Mesendoderm (in vitro differentiated cells): Measurements from ENCODE around the gene TRPM3.

Experiments used
- DNase-seq: peaks from one replicate; pipeline ENCODE4 v3.0.0; 2013
- H2AK5ac ChIP-seq: 2 replicates; pipeline ENCODE4 v1.6.1; 2013; ENCODE audit warnings: low read length, inconsistent platforms
- H2BK120ac ChIP-seq: 2 replicates; pipeline ENCODE4 v1.6.1; 2013; ENCODE audit warnings: low read depth, mild to moderate bottlenecking, low read length, moderate library complexity, mixed read lengths
- H2BK15ac ChIP-seq: replicated peaks from 2 replicates; pipeline ENCODE4 v1.6.1; 2013; ENCODE audit warnings: low read depth, mild to moderate bottlenecking, moderate library complexity
- H2BK5ac ChIP-seq: 2 replicates; pipeline ENCODE4 v1.6.1; 2013; ENCODE audit warnings: low read length, inconsistent platforms
- H3K18ac ChIP-seq: 2 replicates; pipeline ENCODE4 v1.6.1; 2013; ENCODE audit warnings: mild to moderate bottlenecking, low read length, mixed read lengths
- H3K23ac ChIP-seq: one replicate; pipeline ENCODE4 v1.6.1; 2013; ENCODE audit warnings: low read length
- H3K27ac ChIP-seq: 2 replicates; pipeline ENCODE4 v1.5.1; 2013; ENCODE audit warnings: low read depth, mild to moderate bottlenecking, inconsistent platforms, low read length, moderate library complexity
- H3K27me3 ChIP-seq: 2 replicates; pipeline ENCODE4 v1.6.1; 2013; ENCODE audit warnings: low read length, control low read depth, mild to moderate bottlenecking, inconsistent platforms; ENCODE audit not compliant: insufficient read depth, poor library complexity
- H3K36me3 ChIP-seq: 2 replicates; pipeline ENCODE4 v1.6.1; 2013; ENCODE audit warnings: low read length, inconsistent platforms; ENCODE audit not compliant: control insufficient read depth, insufficient read depth
- H3K4ac ChIP-seq: one replicate; pipeline ENCODE4 v1.6.1; 2013; ENCODE audit warnings: low read depth, mild to moderate bottlenecking, low read length, moderate library complexity
- H3K4me1 ChIP-seq: 2 replicates; pipeline ENCODE4 v1.6.1; 2013; ENCODE audit warnings: low read depth, low read length, inconsistent platforms; ENCODE audit not compliant: control insufficient read depth
- H3K4me2 ChIP-seq: 2 replicates; pipeline ENCODE4 v1.6.1; 2013; ENCODE audit warnings: low read length
- H3K4me3 ChIP-seq: 2 replicates; pipeline ENCODE4 v1.5.1; 2013; ENCODE audit warnings: mild to moderate bottlenecking, low read length
- H3K56ac ChIP-seq: one replicate; pipeline ENCODE4 v1.6.1; 2013; ENCODE audit warnings: low read length
- H3K79me1 ChIP-seq: 2 replicates; pipeline ENCODE4 v1.6.1; 2013; ENCODE audit warnings: low read length, inconsistent platforms
- H3K79me2 ChIP-seq: 2 replicates; pipeline ENCODE4 v1.6.1; 2013; ENCODE audit warnings: mild to moderate bottlenecking, low read length; ENCODE audit not compliant: control insufficient read depth, insufficient read depth
- H3K9ac ChIP-seq: 2 replicates; pipeline ENCODE4 v1.6.1; 2013; ENCODE audit warnings: low read length, inconsistent platforms
- H4K5ac ChIP-seq: one replicate; pipeline ENCODE4 v1.6.1; 2013; ENCODE audit warnings: low read length
- H4K8ac ChIP-seq: one replicate; pipeline ENCODE4 v1.6.1; 2013; ENCODE audit warnings: low read depth, mild to moderate bottlenecking, control low read depth, low read length, moderate library complexity
- WGBS: extraction: QIAGEN DNeasy Blood & Tissue Kit; methylation state at CpG from one replicate; pipeline ENCODE4 v1.1.7; 2013; ENCODE audit warnings: low lambda C conversion rate, missing lambda C conversion rate; ENCODE audit not compliant: insufficient coverage; ENCODE audit errors: extremely low coverage; 5-methylcytosine and 5-hydroxymethylcytosine counted together

TRPM3 gene

DNA sequence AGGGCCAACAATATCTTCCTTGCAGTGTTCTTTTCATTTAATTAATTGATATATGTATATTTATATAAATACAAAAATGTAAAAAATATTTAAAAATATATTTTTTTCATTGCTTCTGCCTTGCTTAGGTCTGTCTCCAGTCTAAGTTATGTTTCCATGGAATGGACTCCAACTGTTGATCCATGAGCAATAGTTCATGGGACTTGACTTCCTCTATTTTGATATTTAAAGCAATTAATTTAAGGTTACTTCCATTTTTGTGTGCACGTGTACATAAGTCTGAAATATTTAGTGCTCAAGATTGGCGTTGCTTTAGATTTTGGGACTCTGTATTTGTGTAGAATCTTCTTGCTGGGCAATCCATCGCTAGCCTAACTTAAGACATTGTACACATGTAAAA is 551.6 kb downstream of the TRPM3 start:
- no peaks in the 10 kb centered on the region for H3K36me3 ChIP-seq
- H3K4me2 ChIP-seq: no peak overlapping the region
- no peak overlapping the region for H3K4ac ChIP-seq
- no peak overlapping the region for H3K56ac ChIP-seq
- H3K4me3 ChIP-seq: no peak overlapping the region
- no peak overlapping the region for H2BK15ac ChIP-seq
- no peak overlapping the region for H3K9ac ChIP-seq
- no peak overlapping the region for H2BK5ac ChIP-seq
- no peaks in the 10 kb centered on the region for H3K79me1 ChIP-seq
- H3K18ac ChIP-seq: no peak overlapping the region
- no peak for DNase-seq
- no peak overlapping the region for H4K5ac ChIP-seq
- H2AK5ac ChIP-seq: no peak overlapping the region
- no peak overlapping the region for H4K8ac ChIP-seq
- no peaks in the 10 kb centered on the region for H3K79me2 ChIP-seq
- H3K27ac ChIP-seq: no peak overlapping the region
- no peak overlapping the region for H3K23ac ChIP-seq
- no peaks in the 10 kb centered on the region for H3K27me3 ChIP-seq
- WGBS: no CpG with 5 or more reads among the region's 3 CpGs
- no peaks in the 10 kb centered on the region for H3K4me1 ChIP-seq
- H2BK120ac ChIP-seq: no peak overlapping the region

DNA sequence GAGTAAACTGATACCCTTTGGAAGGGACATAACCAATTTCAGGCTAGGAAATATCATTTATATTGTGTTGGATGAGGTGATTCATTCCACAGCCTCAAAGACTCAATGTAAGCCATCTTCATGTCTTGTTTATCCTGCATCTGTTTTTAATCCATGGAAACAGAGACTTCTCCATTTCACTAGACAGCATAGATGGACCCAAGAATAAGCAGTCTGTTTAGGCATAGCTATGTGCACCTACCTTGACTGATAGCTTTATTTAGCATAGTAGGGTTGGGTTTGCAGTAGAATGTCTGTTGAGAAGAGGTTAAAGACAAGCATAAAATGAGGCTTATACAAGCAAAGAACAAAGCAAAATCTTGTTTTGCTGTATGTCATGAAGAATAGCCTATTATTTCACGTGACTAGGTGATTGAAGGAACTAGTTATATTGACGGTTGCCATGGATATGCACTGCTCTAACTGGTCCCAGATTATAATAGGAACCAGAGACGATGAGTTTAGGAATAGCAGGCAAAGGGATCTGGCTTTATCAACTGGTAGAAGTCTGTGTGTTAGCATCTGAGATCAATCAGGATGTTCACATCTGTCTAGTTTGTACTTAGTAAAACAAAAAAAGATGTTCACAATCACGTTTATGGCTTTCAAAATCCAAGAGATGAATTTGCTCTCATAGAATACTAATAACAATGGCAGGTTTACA is 552.2 kb downstream of the TRPM3 start:
- Histone ChIP-seq H3K4me1 (no peaks in the 10 kb centered on the region), H2BK15ac (no peak overlapping the region), H2BK120ac (no peak overlapping the region), H3K27me3 (no peaks in the 10 kb centered on the region), H2AK5ac (no peak overlapping the region), H3K56ac (no peak overlapping the region), H3K27ac (no peak overlapping the region), H2BK5ac (no peak overlapping the region), H3K4me2 (no peak overlapping the region), H3K79me1 (no peaks in the 10 kb centered on the region), H3K18ac (no peak overlapping the region), H3K36me3 (no peaks in the 10 kb centered on the region), H4K8ac (no peak overlapping the region), H4K5ac (no peak overlapping the region), H3K79me2 (no peaks in the 10 kb centered on the region), H3K23ac (no peak overlapping the region), H3K9ac (no peak overlapping the region), H3K4ac (no peak overlapping the region), H3K4me3 (no peak overlapping the region)
- no peak for DNase-seq
- WGBS: no CpG with 5 or more reads among the region's 4 CpGs

DNA sequence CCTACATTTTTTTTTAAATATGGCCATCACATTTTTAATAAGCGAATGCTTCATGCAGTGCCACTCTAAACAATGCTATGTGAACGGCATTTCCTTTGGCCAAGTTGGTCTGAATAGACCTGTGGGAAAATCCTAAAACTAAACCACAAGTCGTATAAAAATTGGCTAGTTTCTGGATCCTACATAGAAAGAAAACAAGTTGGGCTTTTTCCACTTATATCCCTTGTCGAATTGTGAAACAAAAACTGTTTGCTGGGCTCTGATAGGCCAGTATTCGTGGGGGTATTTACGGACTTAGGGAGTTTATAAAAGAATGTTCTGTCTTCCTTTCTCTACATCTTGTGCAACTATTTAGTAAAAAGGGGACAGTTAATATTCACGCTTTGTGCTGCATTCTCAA is 553.9 kb downstream of the TRPM3 start:
- H3K36me3 ChIP-seq: no peaks in the 10 kb centered on the region
- H2AK5ac ChIP-seq: no peak overlapping the region
- no peak overlapping the region for H3K18ac ChIP-seq
- no CpG with 5 or more reads among the region's 7 CpGs for WGBS
- H3K4me3 ChIP-seq: no peak overlapping the region
- DNase-seq: no peak
- H3K79me2 ChIP-seq: no peaks in the 10 kb centered on the region
- H2BK5ac ChIP-seq: no peak overlapping the region
- H3K56ac ChIP-seq: no peak overlapping the region
- H2BK120ac ChIP-seq: no peak overlapping the region
- H4K8ac ChIP-seq: no peak overlapping the region
- no peak overlapping the region for H3K23ac ChIP-seq
- no peaks in the 10 kb centered on the region for H3K79me1 ChIP-seq
- no peak overlapping the region for H3K27ac ChIP-seq
- no peak overlapping the region for H3K4me2 ChIP-seq
- H3K27me3 ChIP-seq: no peaks in the 10 kb centered on the region
- no peak overlapping the region for H4K5ac ChIP-seq
- no peak overlapping the region for H2BK15ac ChIP-seq
- H3K4ac ChIP-seq: no peak overlapping the region
- H3K9ac ChIP-seq: no peak overlapping the region
- no peaks in the 10 kb centered on the region for H3K4me1 ChIP-seq

DNA sequence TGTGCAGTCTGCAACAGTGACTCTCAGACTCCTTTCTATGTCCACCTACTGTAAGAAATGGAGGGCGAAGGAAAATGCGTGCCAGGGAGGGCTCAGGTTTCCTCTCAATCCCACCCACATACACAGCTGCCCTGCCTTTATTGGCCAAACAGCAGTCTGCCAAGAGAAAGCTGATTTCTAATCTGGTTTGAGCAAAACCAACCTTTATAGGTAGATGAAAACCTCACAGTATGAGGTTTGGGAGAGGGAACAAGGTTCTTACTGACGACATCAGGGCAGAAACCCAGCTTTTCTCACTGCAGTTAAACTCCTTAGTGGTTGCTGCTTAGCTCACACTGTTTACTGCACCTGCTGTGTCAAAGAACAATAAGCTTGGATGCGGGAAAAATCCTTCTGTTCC is 554.7 kb downstream of the TRPM3 start:
- WGBS: no CpG with 5 or more reads among the region's 4 CpGs
- no peak overlapping the region for H3K18ac ChIP-seq
- H3K56ac ChIP-seq: no peak overlapping the region
- H3K4me3 ChIP-seq: no peak overlapping the region
- no peak overlapping the region for H3K4me2 ChIP-seq
- no peaks in the 10 kb centered on the region for H3K79me2 ChIP-seq
- no peak overlapping the region for H2BK5ac ChIP-seq
- no peak overlapping the region for H3K4ac ChIP-seq
- H4K8ac ChIP-seq: no peak overlapping the region
- H3K27me3 ChIP-seq: no peaks in the 10 kb centered on the region
- no peak overlapping the region for H3K9ac ChIP-seq
- no peaks in the 10 kb centered on the region for H3K79me1 ChIP-seq
- H3K27ac ChIP-seq: no peak overlapping the region
- no peak for DNase-seq
- H2BK15ac ChIP-seq: no peak overlapping the region
- H2AK5ac ChIP-seq: no peak overlapping the region
- H3K36me3 ChIP-seq: no peaks in the 10 kb centered on the region
- H3K4me1 ChIP-seq: no peaks in the 10 kb centered on the region
- no peak overlapping the region for H3K23ac ChIP-seq
- H2BK120ac ChIP-seq: no peak overlapping the region
- H4K5ac ChIP-seq: no peak overlapping the region

DNA sequence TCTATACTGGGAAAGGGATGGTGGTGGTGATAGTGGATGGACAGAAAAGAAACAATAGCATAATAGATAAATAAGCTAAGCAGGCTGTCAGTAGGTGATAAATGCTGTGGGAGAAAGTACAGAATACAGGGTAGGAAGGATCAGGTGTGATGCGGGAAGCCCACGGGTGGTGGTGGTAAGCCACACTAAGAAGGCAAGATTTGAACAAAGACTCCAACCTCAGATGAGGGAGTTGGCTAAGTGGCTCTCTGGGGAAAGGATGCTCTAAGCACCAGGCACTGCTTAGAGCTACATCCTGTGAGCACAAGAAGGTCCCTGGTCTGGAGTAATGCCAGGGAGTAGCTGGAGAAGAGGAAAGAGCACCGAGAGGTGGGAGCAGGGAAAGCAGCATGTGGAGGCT is 555.4 kb downstream of the TRPM3 start:
- no peak overlapping the region for H2AK5ac ChIP-seq
- no peak overlapping the region for H2BK15ac ChIP-seq
- no CpG with 5 or more reads among the region's 3 CpGs for WGBS
- no peak overlapping the region for H3K9ac ChIP-seq
- H3K27ac ChIP-seq: no peak overlapping the region
- DNase-seq: no peak
- H3K4me2 ChIP-seq: no peak overlapping the region
- no peak overlapping the region for H3K4ac ChIP-seq
- no peak overlapping the region for H3K18ac ChIP-seq
- no peak overlapping the region for H2BK5ac ChIP-seq
- no peaks in the 10 kb centered on the region for H3K79me2 ChIP-seq
- H3K23ac ChIP-seq: no peak overlapping the region
- no peak overlapping the region for H2BK120ac ChIP-seq
- H3K27me3 ChIP-seq: no peaks in the 10 kb centered on the region
- no peaks in the 10 kb centered on the region for H3K4me1 ChIP-seq
- no peak overlapping the region for H4K8ac ChIP-seq
- no peak overlapping the region for H4K5ac ChIP-seq
- H3K79me1 ChIP-seq: no peaks in the 10 kb centered on the region
- H3K56ac ChIP-seq: no peak overlapping the region
- no peak overlapping the region for H3K4me3 ChIP-seq
- H3K36me3 ChIP-seq: no peaks in the 10 kb centered on the region
